Left ventricle myocardium inferior (tissue), 1 donor: ENCODE data around the gene SNX22. TPM values are rescaled to one million over a fixed set of nuclear protein-coding genes. Genes with fewer than 3 reads are reported as not detected.
A peak's percentile ranks its signal among the peaks of the same experiment; 100 is the strongest.

Experiments used
- DNase-seq: peaks from one replicate; pipeline ENCODE4 v3.0.0-alpha.2; 2020
- H3K27ac ChIP-seq: fragments of 200-600 bp; replicated peaks from 2 replicates; pipeline ENCODE4 v1.8.0; 2021
- H3K27me3 ChIP-seq: fragments of 200-600 bp; 2 replicates; pipeline ENCODE4 v1.8.0; 2021; ENCODE audit warnings: low read depth
- H3K36me3 ChIP-seq: fragments of 200-600 bp; 2 replicates; pipeline ENCODE4 v1.8.0; 2021
- H3K4me1 ChIP-seq: fragments of 200-600 bp; 2 replicates; pipeline ENCODE4 v1.8.0; 2021
- H3K4me3 ChIP-seq: fragments of 200-600 bp; 2 replicates; pipeline ENCODE4 v1.8.0; 2021; ENCODE audit warnings: mild to moderate bottlenecking, moderate library complexity
- H3K9me3 ChIP-seq: fragments of 200-600 bp; replicated peaks from 2 replicates; pipeline ENCODE4 v1.8.0; 2021
- intact Hi-C: fragments of 100-400 bp; cut with micrococcal nuclease; formaldehyde crosslinking; loops from one replicate; pipeline ENCODE4 v1.11.0; 2022
- total RNA-seq: library from RNA; stranded (reverse); fragmentation: NEBNext Ultra II Directional; extraction: Animal tissue kit (Norgen Biotek cat#: 25700); gene quantifications from one replicate; pipeline ENCODE4 v1.2.1, GENCODE V29; 2021
- TF ChIP-seq, protein P1 (sequence below): fragments of 200-600 bp; IDR thresholded peaks from 2 replicates; pipeline ENCODE4 v1.8.0; 2021; ENCODE audit warnings: antibody characterized with exemption, mild to moderate bottlenecking, borderline replicate concordance
- donor health status: DM: no; HTN: yes; CAD: no; lungs with severe emphysema.

The SNX22 gene
- total RNA-seq, 1 donor from 2014 or later, result 2.0 TPM

- Histone ChIP-seq H3K36me3 (peaks cover 31% of the 10 kb centered on the region), H3K27ac (peak overlapping the region; percentile 94), H3K27me3 (no peaks in the 10 kb centered on the region), H3K9me3 (no peaks in the 10 kb centered on the region), H3K4me1 (peaks cover 50% of the 10 kb centered on the region), H3K4me3 (peak overlapping the region; percentile 89)
- intact Hi-C loops, result no loop called here
- no peak for DNase-seq
- TF ChIP-seq, protein P1, sequence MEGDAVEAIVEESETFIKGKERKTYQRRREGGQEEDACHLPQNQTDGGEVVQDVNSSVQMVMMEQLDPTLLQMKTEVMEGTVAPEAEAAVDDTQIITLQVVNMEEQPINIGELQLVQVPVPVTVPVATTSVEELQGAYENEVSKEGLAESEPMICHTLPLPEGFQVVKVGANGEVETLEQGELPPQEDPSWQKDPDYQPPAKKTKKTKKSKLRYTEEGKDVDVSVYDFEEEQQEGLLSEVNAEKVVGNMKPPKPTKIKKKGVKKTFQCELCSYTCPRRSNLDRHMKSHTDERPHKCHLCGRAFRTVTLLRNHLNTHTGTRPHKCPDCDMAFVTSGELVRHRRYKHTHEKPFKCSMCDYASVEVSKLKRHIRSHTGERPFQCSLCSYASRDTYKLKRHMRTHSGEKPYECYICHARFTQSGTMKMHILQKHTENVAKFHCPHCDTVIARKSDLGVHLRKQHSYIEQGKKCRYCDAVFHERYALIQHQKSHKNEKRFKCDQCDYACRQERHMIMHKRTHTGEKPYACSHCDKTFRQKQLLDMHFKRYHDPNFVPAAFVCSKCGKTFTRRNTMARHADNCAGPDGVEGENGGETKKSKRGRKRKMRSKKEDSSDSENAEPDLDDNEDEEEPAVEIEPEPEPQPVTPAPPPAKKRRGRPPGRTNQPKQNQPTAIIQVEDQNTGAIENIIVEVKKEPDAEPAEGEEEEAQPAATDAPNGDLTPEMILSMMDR, result no peak
Observed at GRCh38 chr15:64163659-64164362, 12.3 kb downstream of the SNX22 start.

DNA sequence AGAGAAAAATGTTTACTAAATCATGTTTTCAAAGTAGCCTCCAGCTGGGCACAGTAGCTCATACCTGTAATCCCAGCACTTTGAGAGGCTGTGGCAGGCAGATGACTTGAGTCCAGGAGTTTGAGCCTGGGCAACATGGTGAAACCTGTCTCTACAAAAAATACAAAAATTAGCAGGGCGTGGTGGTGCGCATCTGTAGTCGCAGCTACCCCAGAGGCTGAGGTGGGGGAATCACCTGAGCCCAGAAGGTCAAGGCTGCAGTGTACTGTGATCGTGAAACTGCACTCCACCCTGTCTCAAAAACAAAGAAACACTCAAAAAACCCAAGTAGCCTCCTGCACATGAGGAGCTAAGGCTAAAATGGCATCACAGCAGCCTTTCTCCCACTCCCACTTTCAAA lies 12.9 kb downstream of the SNX22 start:
- no peak for DNase-seq
- Histone ChIP-seq H3K4me3 (no peak overlapping the region), H3K36me3 (peaks cover 25% of the 10 kb centered on the region), H3K4me1 (peaks cover 44% of the 10 kb centered on the region), H3K27ac (no peak overlapping the region), H3K27me3 (no peaks in the 10 kb centered on the region), H3K9me3 (no peaks in the 10 kb centered on the region)
- intact Hi-C loops, result no loop called here
- TF ChIP-seq, protein P1, result no peak

GRCh38 chr15:64166102-64166890 lies 14.8 kb downstream of the SNX22 start:
- intact Hi-C loops, result no loop called here
- H3K4me3 ChIP-seq, result no peak overlapping the region

GRCh38 chr15:64180235-64180824 lies 28.8 kb downstream of the SNX22 start:
- Histone ChIP-seq H3K4me1 (no peaks in the 10 kb centered on the region), H3K36me3 (peaks cover 43% of the 10 kb centered on the region), H3K27ac (no peak overlapping the region), H3K9me3 (no peaks in the 10 kb centered on the region), H3K4me3 (no peak overlapping the region), H3K27me3 (no peaks in the 10 kb centered on the region)
- TF ChIP-seq, protein P1, result no peak
- no peak for DNase-seq
- intact Hi-C loops, result no loop called here

More at GRCh38 chr15:64166102-64166890, 14.8 kb downstream of the SNX22 start:
- Histone ChIP-seq H3K27me3 (no peaks in the 10 kb centered on the region), H3K4me1 (peaks cover 25% of the 10 kb centered on the region), H3K27ac (no peak overlapping the region), H3K36me3 (peaks cover 16% of the 10 kb centered on the region), H3K9me3 (no peaks in the 10 kb centered on the region)
- TF ChIP-seq, protein P1, result no peak
- no peak for DNase-seq

DNA sequence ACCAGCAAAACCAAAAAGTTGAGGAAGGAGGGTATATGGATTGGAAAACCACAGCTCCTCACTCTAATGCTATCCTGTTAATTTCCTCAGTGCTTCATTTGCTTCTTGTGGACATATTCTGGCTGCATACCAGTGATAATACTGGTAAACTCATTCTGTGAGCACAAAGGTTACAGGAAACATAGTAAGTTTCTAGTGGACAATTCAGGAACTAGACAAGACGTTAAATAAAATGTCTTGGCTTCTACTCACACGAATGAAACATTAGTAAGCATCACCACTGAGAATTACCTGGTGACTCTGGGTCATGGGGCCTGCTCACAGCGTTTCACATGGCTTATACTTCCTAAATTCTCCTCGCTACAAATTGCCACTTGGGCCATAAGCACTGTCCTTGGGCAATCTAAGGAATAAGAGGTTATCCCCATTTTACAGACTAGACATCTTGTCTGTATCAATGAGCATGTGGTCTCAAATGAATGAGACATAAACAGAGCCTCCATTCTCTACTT lies 31.4 kb downstream of the SNX22 start:
- TF ChIP-seq, protein P1, result no peak
- H3K4me1 ChIP-seq, result no peaks in the 10 kb centered on the region
- no peak overlapping the region for H3K4me3 ChIP-seq
- no peaks in the 10 kb centered on the region for H3K9me3 ChIP-seq
- H3K36me3 ChIP-seq, result peaks cover 44% of the 10 kb centered on the region
- no peaks in the 10 kb centered on the region for H3K27me3 ChIP-seq
- no peak for DNase-seq
- intact Hi-C loops, result no loop called here
- H3K27ac ChIP-seq, result no peak overlapping the region
